HS-27A (cell line): ENCODE measurements around the gene UBFD1.
A peak's percentile ranks its signal among the peaks of the same experiment; 100 is the strongest.
"Not testable (repeated sequence)": the region's sequence is repeated elsewhere in the genome, so short reads cannot be mapped to it uniquely, and the experiment has no call there.

Experiments
- DNase-seq: peaks from one replicate; pipeline ENCODE4 v3.0.0-alpha.2; 2012; ENCODE audit warnings: low read depth, missing footprints

UBFD1 gene

DNA sequence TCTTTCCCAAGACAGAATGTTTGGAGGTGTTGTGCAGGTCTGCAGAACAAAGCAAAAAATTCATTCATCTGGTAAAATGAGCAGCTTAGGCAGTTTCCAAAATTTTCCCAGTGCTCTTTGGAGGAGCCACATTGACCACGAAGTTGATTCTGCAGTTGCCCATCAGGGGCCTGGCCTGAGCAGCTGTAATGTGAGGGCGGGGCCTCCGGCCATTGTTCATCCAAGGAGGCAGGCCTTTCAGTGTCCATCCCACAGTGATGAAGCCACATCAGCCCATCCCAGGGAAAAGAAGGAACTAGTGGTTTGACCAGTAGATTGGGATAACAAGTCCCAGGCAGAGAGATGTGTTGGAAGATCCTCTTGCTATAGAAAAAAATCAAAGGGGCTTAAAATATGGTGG lies 10.1 kb downstream of the UBFD1 start:
- DNase-seq: no peak

DNA sequence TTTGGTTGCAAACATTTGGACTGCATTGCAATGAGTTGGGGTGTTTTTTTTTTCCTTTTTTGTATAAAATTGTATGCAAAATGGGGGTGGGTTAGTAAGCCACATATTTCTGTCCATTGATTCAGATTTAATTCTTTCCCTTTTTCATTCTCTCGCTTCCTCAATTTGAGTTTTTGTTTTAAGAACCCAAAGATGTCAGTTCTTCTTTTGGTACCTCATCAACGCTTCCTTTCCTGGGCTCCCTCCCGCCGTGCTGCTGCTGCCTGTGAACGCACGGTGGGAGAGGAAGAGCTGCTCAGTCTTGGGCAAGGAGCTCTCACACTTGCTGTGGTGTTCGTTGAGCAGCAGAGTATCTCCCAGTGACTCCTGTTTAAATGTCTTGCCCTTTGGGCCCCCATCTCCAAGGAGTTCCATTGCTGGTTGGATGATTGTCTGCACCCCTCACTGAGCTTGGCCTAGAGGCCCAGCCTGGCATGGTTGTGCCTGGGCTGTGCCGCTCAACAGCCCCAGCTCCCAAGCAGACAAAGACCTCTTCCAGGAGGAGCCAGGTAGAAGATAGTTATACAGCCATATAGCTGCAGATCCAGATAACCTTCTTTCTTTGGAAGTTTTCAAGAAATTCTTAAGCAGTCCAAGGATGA lies 13.6 kb downstream of the UBFD1 start:
- no peak for DNase-seq

GRCh38 chr16:23571895-23572294 lies 14.4 kb downstream of the UBFD1 start:
- no peak for DNase-seq

GRCh38 chr16:23572394-23572793 lies 14.9 kb downstream of the UBFD1 start:
- DNase-seq: no peak

GRCh38 chr16:23573817-23574216 lies 16.3 kb downstream of the UBFD1 start:
- DNase-seq: no peak

DNA sequence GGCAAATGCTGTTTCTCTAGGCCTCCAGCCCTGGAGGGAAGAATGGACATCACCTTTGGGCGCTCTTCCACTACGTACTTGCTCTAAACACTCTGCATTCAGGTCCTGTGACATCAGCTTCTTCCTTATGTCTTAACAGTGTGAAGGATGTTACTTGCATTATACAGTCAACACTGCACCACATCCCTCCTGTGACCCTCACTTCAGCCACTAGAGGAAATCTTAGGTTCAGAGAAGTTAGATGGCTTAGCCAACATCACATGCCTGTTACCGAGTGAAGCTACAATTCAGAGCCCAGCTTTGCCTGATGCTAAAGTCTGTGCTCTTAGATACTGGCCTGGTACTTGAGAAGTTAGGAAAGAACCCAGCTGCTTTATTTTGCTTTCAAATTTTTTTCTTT lies 18.3 kb downstream of the UBFD1 start:
- DNase-seq: no peak

DNA sequence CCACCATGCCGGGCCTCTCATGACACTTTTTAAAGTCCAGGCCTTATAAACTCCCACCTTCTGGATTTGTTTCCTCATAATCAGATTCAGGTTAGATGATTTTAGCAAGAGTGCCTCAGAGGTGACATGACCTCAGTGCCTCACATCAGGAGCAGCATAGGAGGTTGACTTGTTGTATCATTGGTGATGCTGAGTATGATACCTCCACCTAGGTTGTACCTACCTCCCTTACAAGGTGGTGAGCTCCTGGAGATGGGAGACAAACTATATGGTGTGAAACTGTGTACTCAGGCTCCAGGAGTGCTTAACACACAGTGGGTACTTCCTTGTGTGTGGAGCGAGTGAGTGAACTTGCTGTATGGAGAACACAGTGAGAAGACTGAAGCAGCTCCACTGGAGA lies 20.0 kb downstream of the UBFD1 start:
- DNase-seq: no peak

- DNase-seq: no peak
These were observed 20.7 kb downstream of the UBFD1 start for GRCh38 chr16:23578101-23578830.

DNA sequence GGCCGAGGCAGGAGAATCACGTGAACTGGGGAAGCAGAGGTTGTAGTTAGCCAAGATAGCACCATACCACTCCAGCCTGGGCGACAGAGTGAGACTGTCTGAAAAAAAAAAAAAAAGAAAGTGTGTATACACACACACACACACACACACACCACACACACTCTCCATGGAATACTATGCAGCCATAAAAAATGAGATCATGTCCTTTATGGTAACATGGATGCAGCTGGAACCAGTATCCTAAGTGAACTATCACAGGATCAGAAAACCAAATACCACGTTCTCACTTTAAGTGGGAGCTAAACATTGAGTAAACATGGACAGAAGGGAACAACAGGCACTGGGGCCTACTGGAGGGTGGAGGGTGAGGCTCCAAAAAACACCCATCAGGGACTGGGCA lies 21.8 kb downstream of the UBFD1 start:
- no peak for DNase-seq

- DNase-seq: no peak
These were observed 22.9 kb downstream of the UBFD1 start for GRCh38 chr16:23580391-23580790.

DNA sequence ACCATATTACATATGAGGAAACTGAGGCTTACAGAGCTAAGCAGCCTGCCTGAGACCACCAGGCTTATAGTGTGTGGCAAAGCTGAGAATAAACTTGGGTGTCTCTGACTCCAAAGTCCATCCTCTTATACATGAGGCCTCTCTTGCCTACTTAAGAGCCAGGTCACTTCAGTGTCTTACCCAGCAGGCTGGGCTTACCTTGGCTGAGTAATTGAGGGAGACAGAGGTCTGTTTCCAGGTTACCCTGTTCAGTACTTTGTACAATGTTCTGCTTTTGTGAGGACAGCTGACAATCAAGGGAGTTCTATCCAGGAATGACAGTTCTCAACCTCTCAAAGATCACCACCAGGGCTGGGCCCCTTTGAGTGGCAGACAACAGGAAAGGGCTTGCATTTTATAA lies 24.2 kb downstream of the UBFD1 start:
- DNase-seq: no peak

GRCh38 chr16:23583271-23583670 lies 25.7 kb downstream of the UBFD1 start:
- DNase-seq: not testable (repeated sequence)

DNA sequence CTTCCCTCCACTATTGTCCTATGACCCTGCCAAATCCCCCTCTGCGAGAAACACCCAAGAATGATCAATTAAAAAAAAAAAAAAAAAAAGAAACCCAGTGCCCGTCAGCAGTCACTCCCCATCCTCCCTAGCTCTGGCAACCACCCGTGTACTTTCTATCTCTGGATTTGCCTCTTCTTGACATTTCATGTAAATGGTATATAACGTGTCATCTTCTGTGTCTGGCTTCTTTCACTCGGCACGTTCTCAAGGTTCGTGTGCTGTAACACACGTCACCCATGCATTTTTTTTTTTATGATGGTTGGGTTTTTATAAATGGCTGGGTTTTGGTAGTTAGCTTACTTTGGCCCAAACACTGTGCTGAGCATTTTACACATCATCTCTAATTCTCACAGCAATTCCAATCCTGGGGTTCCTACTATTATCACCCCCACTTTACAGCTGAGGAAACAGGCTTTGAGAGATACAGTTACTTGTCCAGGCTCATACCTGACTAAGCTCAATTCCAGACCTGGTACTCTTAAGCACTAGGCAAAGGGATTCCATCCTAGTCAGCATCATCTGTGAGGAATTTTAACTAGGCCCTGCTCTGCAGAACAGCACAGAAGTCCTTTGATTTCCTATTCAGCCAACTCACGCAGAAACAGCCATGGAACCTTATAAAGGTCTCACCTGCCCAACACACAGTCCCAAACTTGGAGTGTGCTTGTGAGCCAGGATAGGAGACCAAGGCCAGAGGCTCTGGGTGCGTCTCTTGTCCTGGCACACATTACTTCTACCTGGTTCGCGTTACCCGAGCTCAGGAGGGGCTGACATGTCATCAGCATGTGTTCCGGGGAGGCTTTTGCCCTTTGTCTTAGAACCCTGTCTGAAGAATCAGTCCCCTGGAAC lies 26.9 kb downstream of the UBFD1 start:
- no peak for DNase-seq

DNA sequence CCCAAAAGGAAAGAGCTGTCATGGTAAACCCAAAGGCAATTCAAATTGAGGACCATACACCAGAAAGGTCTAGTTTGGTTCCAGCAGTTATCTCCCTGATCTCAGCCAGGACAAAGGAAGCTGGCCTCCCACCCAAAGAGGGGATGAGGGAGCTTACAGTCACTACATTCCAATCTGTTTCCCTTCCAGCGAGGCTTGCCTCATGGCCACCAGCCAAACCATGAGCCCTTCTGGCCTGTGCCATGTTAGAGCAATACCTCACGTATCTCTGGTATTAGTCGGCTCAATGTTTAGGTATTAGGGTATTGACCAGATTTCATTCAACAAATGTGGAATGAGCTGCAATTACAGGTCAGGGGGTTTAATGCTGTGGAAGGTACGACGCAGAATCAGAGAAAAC lies 30.2 kb downstream of the UBFD1 start:
- peak; percentile 87 for DNase-seq

- no peak for DNase-seq
These were observed 32.7 kb downstream of the UBFD1 start for GRCh38 chr16:23590181-23590580.

DNA sequence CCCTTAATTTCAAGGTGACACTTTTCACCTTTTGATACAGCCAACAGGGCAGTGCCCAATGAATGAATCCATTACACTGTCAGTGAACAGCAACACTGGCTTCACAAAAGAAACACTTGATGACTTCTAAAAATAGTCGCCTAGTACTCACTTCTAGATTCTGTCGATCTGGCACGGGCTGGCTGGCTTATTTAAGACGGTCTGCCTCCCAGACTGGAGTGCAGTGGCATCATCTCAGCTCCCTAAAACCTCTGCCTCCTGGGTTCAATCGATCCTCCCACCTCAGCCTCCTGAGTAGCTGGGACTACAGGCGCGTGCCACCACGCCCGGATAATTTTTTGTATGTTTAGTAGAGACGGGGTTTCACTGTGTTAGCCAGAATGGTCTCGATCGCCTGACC lies 36.7 kb downstream of the UBFD1 start:
- DNase-seq: no peak

GRCh38 chr16:23595246-23595950 lies 37.9 kb downstream of the UBFD1 start:
- no peak for DNase-seq

GRCh38 chr16:23595951-23596720 lies 38.6 kb downstream of the UBFD1 start, which contains the start of gene NDUFAB1:
TSS of gene NDUFAB1 (minus strand) at chr16:23596316. CDS start at chr16:23596290, 26 bp downstream.
- DNase-seq: peak; percentile 40

GRCh38 chr16:23597003-23597756 lies 39.7 kb downstream of the UBFD1 start:
- DNase-seq: no peak

GRCh38 chr16:23607726-23608125 lies 50.2 kb downstream of the UBFD1 start:
- DNase-seq: no peak

GRCh38 chr16:23608194-23608593 lies 50.7 kb downstream of the UBFD1 start:
- no peak for DNase-seq
